MM.1S (cell line): ENCODE results near the gene RHOBTB1.

Experiments
- DNase-seq: peaks from one replicate; pipeline ENCODE4 v3.0.0-alpha.2; 2015
- H2AFZ ChIP-seq: fragments of 300-600 bp; sonication (generic); 2 replicates; pipeline ENCODE4 v1.6.0; 2016; ENCODE audit warnings: antibody characterized with exemption, low read length
- H3F3A ChIP-seq: fragments of 300-600 bp; sonication (generic); 2 replicates; pipeline ENCODE4 v1.6.1; 2016; ENCODE audit warnings: mild to moderate bottlenecking, antibody characterized with exemption, low read length, moderate library complexity, mixed read lengths; ENCODE audit not compliant: insufficient read depth
- H3K27ac ChIP-seq: fragments of 300-600 bp; sonication (generic); 2 replicates; pipeline ENCODE4 v1.5.1; 2016; ENCODE audit warnings: mild to moderate bottlenecking, low read length
- H3K27me3 ChIP-seq: fragments of 300-600 bp; sonication (generic); replicated peaks from 2 replicates; pipeline ENCODE4 v1.6.0; 2016; ENCODE audit warnings: low read length; ENCODE audit not compliant: insufficient read depth
- H3K36me3 ChIP-seq: fragments of 300-600 bp; sonication (generic); replicated peaks from 2 replicates; pipeline ENCODE4 v1.6.1; 2016; ENCODE audit warnings: mild to moderate bottlenecking, low read length, mixed read lengths; ENCODE audit not compliant: insufficient read depth
- H3K4me1 ChIP-seq: fragments of 300-600 bp; sonication (generic); 2 replicates; pipeline ENCODE4 v1.6.1; 2016; ENCODE audit warnings: low read length, mixed read lengths
- H3K4me2 ChIP-seq: fragments of 300-600 bp; sonication (generic); 2 replicates; pipeline ENCODE4 v1.6.0; 2016; ENCODE audit warnings: low read depth, low read length
- H3K4me3 ChIP-seq: fragments of 300-600 bp; sonication (generic); 2 replicates; pipeline ENCODE4 v1.5.1; 2016; ENCODE audit warnings: low read length, mixed read lengths
- H3K79me2 ChIP-seq: fragments of 300-600 bp; sonication (generic); 2 replicates; pipeline ENCODE4 v1.6.1; 2016; ENCODE audit warnings: mixed run types, low read length, mixed read lengths
- H3K9ac ChIP-seq: fragments of 300-600 bp; sonication (generic); 2 replicates; pipeline ENCODE4 v1.6.1; 2016; ENCODE audit warnings: low read length, mixed read lengths
- H3K9me2 ChIP-seq: fragments of 300-600 bp; sonication (generic); replicated peaks from 2 replicates; pipeline ENCODE4 v1.6.1; 2016; ENCODE audit warnings: mild to moderate bottlenecking, low read length, mixed read lengths; ENCODE audit not compliant: insufficient read depth
- H3K9me3 ChIP-seq: fragments of 300-600 bp; sonication (generic); replicated peaks from 2 replicates; pipeline ENCODE4 v1.6.1; 2016; ENCODE audit warnings: mild to moderate bottlenecking, low read length, mixed read lengths; ENCODE audit not compliant: insufficient read depth
- H4K20me1 ChIP-seq: fragments of 300-600 bp; sonication (generic); 2 replicates; pipeline ENCODE4 v1.6.1; 2016; ENCODE audit warnings: mild to moderate bottlenecking, low read length, moderate library complexity, mixed read lengths; ENCODE audit not compliant: insufficient read depth
- CTCF ChIP-seq: fragments of 300-600 bp; sonication (generic); IDR thresholded peaks from 2 replicates; pipeline ENCODE4 v1.5.1; 2016; ENCODE audit warnings: antibody characterized with exemption, low read length, mixed read lengths
- EZH2 ChIP-seq: fragments of 300-600 bp; sonication (generic); optimal IDR thresholded peaks from 2 replicates; pipeline ENCODE3; 2017; ENCODE audit warnings: low read depth, mild to moderate bottlenecking, antibody characterized with exemption, low read length, mixed read lengths
- EZH2phosphoT487 ChIP-seq: fragments of 300-600 bp; sonication (generic); IDR thresholded peaks from 2 replicates; pipeline ENCODE4 v1.6.1; 2018; ENCODE audit warnings: antibody characterized with exemption, low read length

RHOBTB1 gene

GRCh38 chr10:60821656-60822055, 122.3 kb downstream of the RHOBTB1 start:
- H3F3A ChIP-seq, result no peaks in the 10 kb centered on the region
- H3K4me1 ChIP-seq, result peaks cover 17% of the 10 kb centered on the region
- H3K27ac ChIP-seq, result no peak overlapping the region
- no peak overlapping the region for H2AFZ ChIP-seq
- no peaks in the 10 kb centered on the region for H3K9me2 ChIP-seq
- H3K9me3 ChIP-seq, result no peaks in the 10 kb centered on the region
- no peaks in the 10 kb centered on the region for H3K36me3 ChIP-seq
- H4K20me1 ChIP-seq, result no peaks in the 10 kb centered on the region
- no peak overlapping the region for H3K4me2 ChIP-seq
- no peak overlapping the region for H3K9ac ChIP-seq
- no peaks in the 10 kb centered on the region for H3K79me2 ChIP-seq
- DNase-seq, result no peak
- no peak overlapping the region for H3K4me3 ChIP-seq
- TF ChIP-seq EZH2phosphoT487 (no peak), CTCF (no peak), EZH2 (no peak)
- no peaks in the 10 kb centered on the region for H3K27me3 ChIP-seq

GRCh38 chr10:60820093-60820754, 123.8 kb downstream of the RHOBTB1 start:
- peak; percentile 54 for DNase-seq
- Histone ChIP-seq H3K4me1 (peaks cover 17% of the 10 kb centered on the region), H3K27ac (no peak overlapping the region), H4K20me1 (no peaks in the 10 kb centered on the region), H3K79me2 (no peaks in the 10 kb centered on the region), H3K36me3 (no peaks in the 10 kb centered on the region), H2AFZ (no peak overlapping the region), H3K9me2 (no peaks in the 10 kb centered on the region), H3K4me2 (no peak overlapping the region), H3F3A (no peaks in the 10 kb centered on the region), H3K27me3 (no peaks in the 10 kb centered on the region), H3K9me3 (no peaks in the 10 kb centered on the region), H3K4me3 (no peak overlapping the region), H3K9ac (no peak overlapping the region)
- TF ChIP-seq CTCF (peak; percentile 50), EZH2phosphoT487 (no peak)
